GM19240 (cell line): ENCODE measurements around the gene RIPOR2.

Experiments
- DNase-seq: peaks from one replicate; pipeline ENCODE4 v3.0.0; 2011; ENCODE audit warnings: low spot score; ENCODE audit not compliant: insufficient read length

RIPOR2 gene

DNA sequence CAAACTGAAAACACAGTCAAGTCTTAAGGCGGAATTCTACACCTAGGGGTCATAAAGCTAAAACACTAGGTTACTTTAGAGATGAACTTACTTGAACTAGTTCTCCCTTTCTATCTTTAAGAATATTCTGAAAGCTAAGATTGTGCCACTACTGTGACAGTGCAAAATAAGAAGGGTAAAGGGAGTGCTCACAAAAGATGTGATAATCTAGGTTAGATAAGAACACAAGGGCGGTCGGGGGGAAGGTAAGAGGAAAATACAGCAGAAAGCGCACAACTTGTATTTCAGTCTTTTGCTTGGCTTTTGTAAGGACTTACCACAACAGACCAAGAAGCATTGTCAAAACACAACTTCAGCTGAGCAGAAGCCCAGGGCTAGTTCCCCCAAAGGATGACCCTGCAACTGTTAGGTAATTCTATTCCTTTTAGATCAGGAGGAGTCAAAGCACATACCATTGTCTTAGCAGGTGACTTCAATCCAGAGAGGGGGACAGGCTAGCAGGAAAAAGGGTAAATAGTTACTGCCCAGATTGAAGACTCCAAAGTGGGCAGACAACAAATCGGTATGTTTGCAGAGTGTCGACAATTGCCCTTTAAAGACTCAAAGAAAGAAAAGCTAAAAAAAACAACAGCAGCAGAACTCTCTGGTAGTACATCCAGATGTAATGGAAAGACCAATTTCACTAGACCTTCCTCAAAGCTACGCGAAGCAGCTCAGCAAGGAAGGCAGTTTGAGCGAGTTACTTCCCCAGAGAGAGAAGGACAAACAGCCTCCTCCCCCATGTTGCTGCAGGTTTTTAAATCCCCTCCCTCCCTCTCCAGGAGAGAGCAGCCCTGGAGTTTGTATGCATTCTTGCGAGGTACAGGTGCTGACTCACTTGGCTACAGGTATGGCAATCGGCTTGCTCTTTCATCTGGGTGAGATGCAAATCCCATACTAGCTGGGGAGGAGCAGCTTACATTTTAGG, 59.0 kb downstream of the RIPOR2 start:
- DNase-seq, result no peak

DNA sequence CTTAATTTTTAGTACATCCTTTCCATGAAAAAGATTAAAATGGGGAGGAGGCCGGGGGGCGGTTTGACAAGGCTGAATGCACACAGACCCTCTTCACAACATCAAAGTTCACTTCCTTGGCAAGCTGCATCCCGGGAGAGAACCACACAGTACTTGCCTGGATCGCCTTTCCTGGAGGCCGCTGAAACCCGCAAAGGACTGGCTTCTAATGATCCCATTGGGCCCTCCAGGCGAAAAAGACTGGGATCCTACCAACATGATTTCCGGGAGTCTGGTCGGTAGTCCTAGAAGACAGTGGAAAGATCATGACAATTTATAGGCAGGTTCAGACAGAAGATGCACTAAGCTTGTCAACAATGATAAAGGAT, 60.2 kb downstream of the RIPOR2 start:
- DNase-seq, result no peak

DNA sequence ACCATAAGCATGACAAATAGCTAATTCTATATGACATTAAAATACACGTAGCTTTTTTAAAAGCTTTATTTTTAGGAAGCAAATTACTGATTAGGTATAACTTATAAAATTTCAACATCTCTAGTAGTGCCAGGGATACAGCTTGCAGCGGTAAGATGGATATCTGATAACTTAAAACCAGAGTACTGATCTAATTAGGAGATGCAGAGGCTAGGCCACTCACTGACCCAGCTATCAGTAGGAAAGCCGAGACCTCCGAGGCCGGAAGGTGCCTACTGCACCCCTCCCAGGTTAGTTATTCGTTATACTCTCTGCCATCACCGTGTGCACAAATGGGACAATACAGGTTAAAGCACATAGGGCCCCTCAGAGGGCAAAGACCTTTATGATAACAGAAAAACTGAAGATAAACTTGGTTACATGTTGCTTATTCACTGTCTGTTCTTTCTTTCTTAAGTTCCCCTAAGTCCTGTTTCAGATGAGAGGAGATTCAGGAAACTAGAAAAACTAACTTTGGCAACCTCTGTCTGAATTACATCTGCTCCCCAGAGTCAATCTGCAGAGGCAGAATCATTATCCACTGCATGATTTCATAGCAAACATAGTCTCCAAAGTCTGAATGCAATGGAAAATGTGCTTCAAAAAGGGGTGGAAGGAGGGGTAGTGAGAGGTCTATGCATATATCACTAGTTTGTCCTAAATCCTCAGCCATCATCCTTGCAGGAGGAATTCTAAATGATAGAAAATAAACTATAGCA, 60.8 kb downstream of the RIPOR2 start:
- DNase-seq, result no peak

DNA sequence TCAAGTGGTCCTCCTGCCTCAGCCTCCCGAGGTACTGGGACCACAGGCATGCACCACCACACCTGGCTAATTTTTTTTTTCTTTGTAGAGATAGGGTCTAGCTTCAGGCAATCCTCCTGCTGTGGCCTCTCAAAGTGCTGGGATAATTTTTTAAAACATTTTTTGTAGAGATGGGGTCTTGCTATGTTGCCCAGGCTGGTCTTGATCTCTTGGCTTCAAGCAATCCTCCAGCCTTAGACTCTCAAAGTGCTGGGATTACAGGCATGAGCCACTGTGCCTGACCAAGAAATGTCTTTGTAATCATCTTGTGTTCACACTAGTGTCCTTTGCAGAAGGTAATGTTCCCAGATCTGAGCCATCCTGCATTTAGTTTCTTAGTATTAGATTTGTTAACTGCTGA, 61.6 kb downstream of the RIPOR2 start:
- DNase-seq, result no peak

DNA sequence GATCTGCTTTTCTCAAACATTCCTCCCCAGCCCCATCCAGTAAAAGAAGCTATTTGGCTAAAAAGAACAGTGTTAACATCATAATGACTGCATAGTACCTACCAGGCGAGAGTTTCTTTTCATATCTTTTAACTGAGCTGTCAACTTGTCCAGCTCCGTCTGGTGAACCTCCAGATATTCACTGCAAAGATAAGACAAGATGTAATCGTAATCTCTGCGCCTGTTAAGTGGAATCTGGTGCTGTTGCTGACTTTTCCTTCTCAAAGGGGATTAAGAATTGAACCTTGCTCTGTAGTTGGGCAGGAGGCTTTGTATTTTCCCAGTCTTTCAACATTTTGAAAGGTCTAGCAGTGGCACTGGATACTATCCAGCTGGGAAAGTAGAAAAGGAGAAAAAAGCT, 63.0 kb downstream of the RIPOR2 start:
- DNase-seq, result no peak

DNA sequence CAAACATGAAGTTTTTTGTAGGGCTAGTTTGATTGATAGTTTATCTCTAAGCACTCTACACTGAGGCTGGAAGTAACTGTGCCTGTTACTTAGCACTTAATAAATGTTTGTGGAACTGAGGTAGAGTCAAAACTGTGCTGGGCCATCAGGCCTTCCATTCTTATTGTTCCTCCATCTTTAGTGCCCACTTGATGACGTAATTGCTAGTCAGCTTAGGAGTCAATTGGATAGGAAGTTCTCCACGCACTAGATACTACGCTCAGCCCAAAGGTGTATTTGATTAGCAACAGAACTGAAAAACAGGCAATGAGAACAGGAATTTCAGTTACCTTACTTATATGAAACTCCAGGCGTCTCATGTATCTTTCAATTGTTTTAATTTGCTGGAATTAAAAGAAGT, 67.0 kb downstream of the RIPOR2 start:
- DNase-seq, result no peak

DNA sequence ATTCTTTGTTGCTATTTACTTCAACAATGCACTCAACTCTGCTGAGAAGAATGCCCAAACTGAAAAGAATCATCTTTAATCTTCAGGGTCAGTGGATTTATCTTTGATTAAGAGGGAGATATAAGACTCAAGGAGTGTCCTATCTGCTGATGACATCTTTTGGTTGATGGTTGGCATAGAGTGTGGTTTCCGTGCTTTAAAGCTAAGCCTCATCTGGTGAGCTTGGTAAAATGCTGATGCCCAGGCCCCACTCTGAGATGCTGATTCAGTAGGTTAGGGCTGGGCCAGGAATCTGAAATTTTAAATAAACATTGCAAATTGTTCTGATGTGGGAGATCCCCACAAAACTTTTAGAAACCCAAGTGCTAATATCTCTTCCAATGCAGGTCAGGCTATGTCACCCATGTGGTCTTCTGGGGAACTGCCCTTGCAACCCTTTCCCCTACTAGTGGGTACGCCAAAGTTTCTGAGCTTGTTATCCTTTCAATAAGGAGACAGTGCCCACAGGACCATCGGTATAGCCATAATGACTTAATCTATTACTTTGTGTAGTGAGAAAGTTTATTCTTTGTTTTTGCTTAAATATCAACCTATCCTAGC, 68.6 kb downstream of the RIPOR2 start:
- no peak for DNase-seq

DNA sequence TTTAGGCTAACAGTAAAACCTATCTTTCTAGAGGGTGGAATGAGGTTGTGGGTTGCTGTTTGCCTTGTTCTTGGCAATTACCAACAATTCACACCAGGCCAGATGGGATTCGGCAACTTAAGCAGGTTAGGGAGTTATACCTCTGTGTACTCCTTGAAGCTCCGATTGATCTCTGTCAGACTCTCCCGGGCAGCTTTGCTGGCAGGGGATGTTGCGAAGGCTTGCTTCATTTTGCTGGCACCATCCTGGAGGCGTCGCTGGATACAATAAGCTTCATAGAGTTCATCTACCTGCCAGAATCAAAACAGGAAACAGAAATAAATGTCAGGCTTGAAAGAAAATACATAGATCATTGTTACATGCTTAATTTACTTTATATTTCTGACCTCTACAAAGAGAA, 70.6 kb downstream of the RIPOR2 start:
- DNase-seq, result no peak

DNA sequence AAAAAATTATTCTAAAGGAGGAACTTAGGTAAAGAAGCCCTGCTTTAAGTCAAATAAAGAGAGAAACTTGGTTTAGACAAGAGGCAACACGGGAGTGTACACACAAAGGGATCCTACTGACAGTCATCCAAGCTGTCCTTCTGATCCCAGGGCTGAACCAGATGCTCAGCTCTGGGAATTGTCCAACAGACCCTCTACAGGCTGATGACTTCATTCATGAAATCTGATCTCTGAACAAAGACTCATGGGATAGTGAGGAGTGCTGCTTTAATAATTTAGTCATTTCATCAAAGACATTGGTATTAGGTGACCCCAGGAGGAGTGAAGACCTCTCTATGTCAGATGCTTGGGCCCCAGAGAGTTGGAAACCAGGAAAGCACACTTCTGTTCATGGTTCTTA, 71.4 kb downstream of the RIPOR2 start:
- DNase-seq, result no peak

DNA sequence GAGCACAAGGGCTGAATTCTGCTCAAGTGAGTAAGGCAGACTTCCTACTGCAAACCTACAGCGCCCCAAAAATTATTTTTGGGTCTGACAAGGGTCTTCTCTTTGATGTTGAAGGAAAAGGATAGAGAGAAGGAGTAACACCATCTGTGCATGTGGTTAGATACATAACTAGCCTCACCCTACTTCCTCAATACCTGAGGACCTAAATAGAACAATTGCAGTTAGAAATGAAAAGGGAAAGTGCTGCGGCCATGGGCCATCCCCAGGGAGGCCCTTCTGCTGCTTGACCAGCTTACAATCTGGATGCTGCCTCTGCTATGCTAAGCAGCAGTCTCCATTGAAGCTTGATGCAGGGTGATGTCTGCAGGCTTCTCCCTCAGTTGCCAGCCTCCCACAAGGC, 73.8 kb downstream of the RIPOR2 start:
- DNase-seq, result no peak

DNA sequence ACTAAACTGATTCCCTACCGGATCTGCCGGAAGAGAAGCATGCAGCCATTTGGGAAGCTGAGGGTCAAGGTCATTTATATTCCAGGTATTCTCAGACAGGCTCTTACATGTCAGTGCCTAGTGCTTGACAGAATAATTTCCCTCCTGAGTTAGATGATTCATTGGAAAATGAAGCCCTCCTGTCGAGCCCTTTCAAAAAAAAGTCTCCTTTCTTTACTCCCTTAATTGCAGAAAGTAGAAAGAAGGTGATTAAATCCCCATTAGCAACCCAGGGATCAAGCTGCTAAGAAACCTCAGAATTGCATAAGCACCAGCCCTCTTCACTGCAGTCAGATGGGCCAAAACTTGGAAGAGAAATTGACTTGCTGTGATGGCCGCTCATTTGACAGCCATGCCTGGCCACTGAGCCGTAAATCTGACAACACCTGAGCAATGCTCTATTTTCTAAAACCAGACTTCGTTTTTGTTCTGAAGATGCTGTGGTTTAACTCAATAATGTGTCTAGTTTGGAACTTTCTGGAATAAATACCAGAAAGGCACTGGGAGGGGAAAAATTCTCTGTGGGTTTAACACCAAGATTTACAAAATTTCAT, 76.1 kb downstream of the RIPOR2 start:
- no peak for DNase-seq

DNA sequence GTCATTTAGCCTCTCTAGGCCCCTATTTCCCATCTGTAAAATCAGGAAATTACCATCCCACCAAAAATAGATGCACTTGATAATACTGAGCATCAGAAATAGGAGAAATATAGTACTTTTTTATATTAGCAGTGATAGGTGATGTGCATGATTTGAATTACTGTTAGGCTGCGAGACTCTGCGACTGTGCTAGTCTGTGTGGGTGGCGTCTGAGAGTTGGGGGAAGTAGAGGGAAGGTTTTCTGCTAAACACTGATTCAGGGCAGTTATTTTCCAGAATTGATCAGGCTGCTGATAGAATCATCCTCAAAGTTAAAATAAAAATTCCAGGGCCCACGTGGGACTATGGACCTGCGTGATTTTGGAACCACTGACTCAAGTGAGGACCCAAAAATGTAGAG, 76.6 kb downstream of the RIPOR2 start:
- DNase-seq, result no peak

DNA sequence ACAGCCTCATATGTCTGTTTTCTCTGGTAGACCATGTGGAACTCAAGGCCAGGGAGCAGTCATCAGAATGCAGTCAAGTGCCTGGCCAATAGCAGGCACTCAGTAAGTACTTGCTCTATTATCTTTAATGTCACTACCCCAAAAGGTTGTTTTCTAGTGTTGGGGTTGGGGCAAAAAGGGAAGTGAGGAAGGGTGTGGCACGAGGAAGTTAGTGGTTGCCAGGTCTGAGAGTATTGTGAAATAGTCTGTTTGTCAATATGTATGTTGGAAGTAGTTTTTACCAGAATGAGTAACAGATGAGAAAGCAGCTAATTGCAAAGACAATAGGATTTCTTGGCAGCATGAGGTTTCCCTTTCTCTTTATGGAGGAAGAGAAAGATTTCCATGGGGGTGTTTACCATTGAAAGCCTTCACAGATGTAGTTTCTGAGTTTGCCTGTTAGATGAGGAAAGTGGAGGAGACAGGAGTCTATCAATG, 77.5 kb downstream of the RIPOR2 start:
- peak; percentile 17 for DNase-seq

DNA sequence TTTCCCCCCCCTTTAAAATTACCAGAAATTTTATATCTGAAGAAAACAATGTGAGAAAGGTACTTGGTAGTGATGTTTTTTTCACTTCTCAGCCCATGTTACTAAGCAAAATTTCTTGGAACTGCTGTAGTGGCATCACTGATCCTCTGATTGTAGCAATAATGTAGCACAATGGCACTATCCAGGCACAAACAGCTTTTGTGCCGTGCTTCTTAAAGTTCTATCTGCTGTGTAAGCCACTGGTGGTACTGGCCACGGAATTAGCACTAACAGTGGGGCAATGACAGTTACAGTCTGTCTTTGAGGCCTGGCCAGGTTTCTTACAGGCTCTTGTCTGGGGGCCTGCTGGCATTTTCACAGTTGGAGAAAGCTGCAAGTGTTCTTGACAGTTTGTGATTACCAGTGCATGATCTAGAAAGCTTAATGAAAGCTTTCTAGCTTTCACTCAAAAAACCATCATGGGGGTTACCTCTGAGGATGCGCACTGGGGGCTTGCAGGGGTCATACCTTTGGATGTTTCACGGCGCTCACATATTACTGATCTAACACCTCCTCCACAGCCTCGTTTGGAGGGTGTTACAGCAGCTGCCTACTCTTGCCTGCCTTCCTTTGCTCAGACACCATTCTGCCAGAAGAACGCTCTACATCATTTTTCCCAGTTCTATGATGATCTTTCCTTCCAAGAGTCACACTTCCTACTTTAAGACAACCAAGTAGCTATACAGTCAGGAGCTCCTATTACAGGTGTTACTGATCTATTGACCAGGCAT, 78.7 kb downstream of the RIPOR2 start:
- no peak for DNase-seq

DNA sequence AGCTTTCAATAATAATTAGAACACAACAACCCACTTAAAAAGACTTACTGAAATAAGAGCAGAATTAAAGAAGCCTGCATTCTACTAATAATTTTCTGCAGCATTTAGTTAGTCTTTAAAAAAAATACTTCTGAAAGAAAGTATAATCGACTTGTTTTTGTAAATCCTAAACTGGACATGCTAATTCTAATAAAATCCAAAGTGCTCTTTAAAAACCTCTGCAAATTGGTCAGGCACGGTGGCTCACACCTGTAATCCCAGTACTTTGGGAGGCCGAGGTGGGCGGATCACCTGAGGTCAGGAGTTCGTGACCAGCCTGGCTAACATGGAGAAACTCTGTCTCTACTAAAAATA, 79.5 kb downstream of the RIPOR2 start:
- no peak for DNase-seq

DNA sequence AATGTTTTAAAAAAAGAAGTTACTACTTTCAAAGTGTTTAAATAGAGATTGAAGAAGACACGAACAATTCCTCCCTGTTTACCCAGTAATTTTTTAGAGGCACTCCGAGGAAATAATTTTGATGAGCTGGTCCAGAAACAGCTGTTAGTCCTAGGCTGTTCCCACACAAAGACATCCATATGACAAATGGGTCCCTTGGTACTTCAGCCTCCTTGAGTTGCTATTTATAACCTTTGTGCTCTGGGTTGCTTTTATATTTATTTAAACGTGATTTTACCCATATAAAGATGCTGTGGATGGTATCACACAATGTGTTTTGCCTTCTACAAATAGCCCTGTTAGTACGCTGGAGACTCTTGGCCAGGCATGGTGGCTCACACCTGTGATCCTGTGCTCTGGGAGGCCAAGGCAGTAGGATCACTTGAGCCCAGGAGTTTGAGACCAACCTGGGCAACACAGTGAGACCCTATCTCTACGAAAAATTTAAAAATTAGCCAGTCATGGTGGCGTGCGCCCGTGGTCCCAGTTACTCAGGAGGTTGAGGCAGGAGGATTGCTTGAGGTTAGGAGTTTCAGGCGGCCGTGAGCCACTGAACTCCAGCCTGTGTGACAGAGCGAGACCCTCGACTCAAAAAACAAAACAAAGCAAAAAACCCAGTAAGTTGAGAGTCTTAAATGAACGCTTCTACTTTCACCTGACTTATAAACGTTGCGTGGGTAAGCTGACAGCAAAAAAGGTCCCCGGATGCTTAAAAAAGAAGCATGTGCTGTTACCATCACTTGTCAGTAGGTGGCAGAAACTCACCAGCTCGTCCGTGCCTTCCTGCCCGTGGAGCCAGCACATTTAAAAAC, 80.1 kb downstream of the RIPOR2 start:
- peak; percentile 61 for DNase-seq

DNA sequence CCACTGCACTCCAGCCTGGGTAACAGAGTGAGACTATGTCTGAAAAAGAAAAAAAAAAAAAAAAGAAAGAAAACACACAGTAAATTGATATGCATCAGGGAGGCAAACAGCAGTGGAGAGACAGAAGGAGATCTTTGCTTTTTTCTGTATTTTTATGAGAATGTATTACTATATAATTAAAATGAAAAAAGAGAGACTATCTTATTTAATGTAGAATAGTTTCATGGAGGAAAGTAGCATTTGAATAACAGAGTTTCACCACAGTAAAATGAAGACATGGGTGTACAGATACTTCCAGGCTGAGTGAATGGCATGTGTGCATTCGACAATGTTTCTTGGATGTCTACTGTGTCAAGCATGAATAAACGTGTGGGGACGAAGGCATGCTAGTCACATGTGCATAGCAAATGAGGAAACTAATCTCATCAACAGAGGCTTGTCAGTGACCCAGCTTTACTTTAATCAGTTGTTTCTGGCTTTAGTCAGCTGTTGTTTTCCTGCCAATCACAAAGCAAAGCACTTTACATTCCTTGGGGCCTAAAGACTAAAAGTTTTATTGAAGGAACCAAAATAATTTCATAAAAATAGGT, 81.6 kb downstream of the RIPOR2 start:
- no peak for DNase-seq

DNA sequence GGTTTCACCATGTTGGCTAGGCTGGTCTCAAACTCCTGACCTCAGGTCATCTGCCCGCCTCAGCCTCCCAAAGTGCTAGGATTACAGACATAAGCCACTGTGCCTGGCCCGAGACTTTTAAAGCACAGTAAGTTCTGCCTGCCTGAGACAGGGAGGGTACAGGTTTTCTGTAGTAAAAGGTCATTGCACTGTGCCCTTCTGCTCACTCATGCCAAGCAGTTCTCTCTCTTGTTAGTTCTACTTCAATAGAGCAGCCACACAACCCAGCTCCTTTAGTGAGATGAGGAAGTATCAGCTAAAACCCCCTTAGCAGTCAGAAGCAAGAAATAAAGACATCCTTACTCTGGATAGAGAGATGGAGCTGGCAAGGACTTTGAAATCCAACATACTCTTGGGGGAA, 84.7 kb downstream of the RIPOR2 start:
- DNase-seq, result no peak

DNA sequence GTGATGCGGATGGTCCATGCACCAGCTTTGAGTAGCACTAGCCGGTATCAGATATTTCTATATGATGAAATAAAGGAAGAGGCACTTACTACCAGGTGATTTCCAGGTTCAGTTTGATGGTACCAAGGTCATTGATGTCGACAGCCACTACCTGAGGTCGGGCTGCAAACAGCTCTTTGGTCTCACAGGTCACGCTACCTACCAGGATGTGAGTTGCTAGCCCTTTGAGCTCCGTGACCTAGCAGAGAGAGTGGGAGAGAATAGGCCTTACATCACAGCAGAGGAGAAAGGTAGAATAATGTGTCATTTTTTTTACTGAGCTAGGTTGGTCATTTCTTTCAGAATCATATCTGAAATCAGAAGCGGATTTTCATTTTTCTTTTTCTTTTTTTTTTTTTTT, 86.0 kb downstream of the RIPOR2 start:
- no peak for DNase-seq

DNA sequence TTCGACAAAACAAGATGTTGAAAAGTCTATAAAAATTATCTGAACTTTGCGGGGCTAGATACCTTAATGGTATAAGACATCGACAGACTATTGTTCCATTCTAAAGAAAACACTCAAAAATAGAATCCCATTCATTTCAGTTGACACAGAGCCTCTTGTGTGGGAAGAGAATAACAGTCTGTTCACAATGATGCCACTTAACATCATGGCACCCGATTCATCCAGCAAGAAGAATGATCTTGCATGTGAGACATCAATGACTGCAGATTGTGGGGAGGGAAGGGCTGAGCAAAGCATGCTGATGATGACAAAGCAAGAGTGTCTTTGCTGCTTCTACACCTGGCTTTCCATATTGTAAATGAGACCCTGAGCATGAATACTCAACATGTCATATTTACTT, 87.3 kb downstream of the RIPOR2 start:
- no peak for DNase-seq
